SK-N-SH (cell line): ENCODE results near the gene SCO2. TPM values are rescaled to one million over a fixed set of nuclear protein-coding genes. Genes with fewer than 3 reads are reported as not detected.
"Not testable (repeated sequence)": the region's sequence is repeated elsewhere in the genome, so short reads cannot be mapped to it uniquely, and the experiment has no call there.

ENCODE experiments used
- CTCF ChIA-PET: fragments of 300-600, 350-600 bp; formaldehyde crosslinking; extraction: SDS; loops from one replicate; lab custom pipeline; 2021; lab: Yijun Ruan, JAX
- POLR2A ChIA-PET: fragments of 350-600 bp; sonication (Branson Sonifier 250); formaldehyde crosslinking; extraction: SDS; loops from one replicate; lab custom pipeline; 2020; ENCODE audit warnings: antibody characterized with exemption, inconsistent platforms; lab: Yijun Ruan, JAX
- DNase-seq: peaks from one replicate; pipeline ENCODE4 v3.0.0; 2012
- H2AFZ ChIP-seq: fragments of 200-600 bp; sonication (generic); 2 replicates; pipeline ENCODE4 v1.8.1; 2016; ENCODE audit warnings: antibody characterized with exemption, mild to moderate bottlenecking, low read depth
- H3F3A ChIP-seq: fragments of 200-600 bp; sonication (generic); replicated peaks from 2 replicates; pipeline ENCODE3; 2016; ENCODE audit warnings: antibody characterized with exemption, mild to moderate bottlenecking; ENCODE audit not compliant: insufficient read depth
- H3K27ac ChIP-seq, 2 experiments: fragments of 200-500 bp in 1 of 2; fragments of 200-600 bp in 1 of 2; sonication (Bioruptor generic) in 1 of 2; sonication (generic), shearing (Covaris generic) in 1 of 2; 2 replicates each; pipeline versions ENCODE4 v1.5.1 to v1.6.1; 2014 to 2016; ENCODE audit warnings: low read depth in 2 of 2, inconsistent platforms in 1 of 2, low read length in 1 of 2, mild to moderate bottlenecking in 1 of 2, mixed read lengths in 1 of 2
- H3K27me3 ChIP-seq: fragments of 200-600 bp; sonication (generic), shearing (Covaris generic); 2 replicates; pipeline ENCODE4 v1.6.1; 2016; ENCODE audit warnings: mixed run types; ENCODE audit not compliant: insufficient read depth
- H3K36me3 ChIP-seq, 2 experiments: fragments of 200-500 bp in 1 of 2; fragments of 200-600 bp in 1 of 2; sonication (Bioruptor generic) in 1 of 2; sonication (generic) in 1 of 2; replicated peaks in 1 of 2; 2 replicates each; pipeline versions ENCODE3 to v1.5.1; 2014 to 2016; ENCODE audit warnings: low read length in 1 of 2, mild to moderate bottlenecking in 1 of 2; ENCODE audit not compliant: insufficient read depth in 2 of 2, control insufficient read depth in 1 of 2
- H3K4me1 ChIP-seq, 2 experiments: fragments of 200-500 bp in 1 of 2; fragments of 200-600 bp in 1 of 2; sonication (Bioruptor generic) in 1 of 2; sonication (generic), shearing (Covaris generic) in 1 of 2; 2 replicates each; pipeline versions ENCODE4 v1.5.1 to v1.6.1; 2014 to 2016; ENCODE audit warnings: low read depth in 1 of 2, low read length in 1 of 2, mixed run types in 1 of 2; ENCODE audit not compliant: insufficient read depth in 2 of 2, control insufficient read depth in 1 of 2
- H3K4me2 ChIP-seq: fragments of 200-600 bp; sonication (generic), shearing (Covaris generic); 2 replicates; pipeline ENCODE4 v1.6.1; 2017; ENCODE audit warnings: mixed run types
- H3K4me3 ChIP-seq, 2 experiments: fragments of 200-500 bp in 1 of 2; fragments of 200-600 bp in 1 of 2; sonication (Bioruptor generic) in 1 of 2; sonication (generic), shearing (Covaris generic) in 1 of 2; 2 replicates each; pipeline versions ENCODE4 v1.5.1 to v1.8.1; 2014 to 2016; ENCODE audit warnings: low read depth in 2 of 2, inconsistent platforms in 1 of 2, low read length in 1 of 2, mild to moderate bottlenecking in 1 of 2, mixed read lengths in 1 of 2, moderate library complexity in 1 of 2
- H3K79me2 ChIP-seq: fragments of 200-600 bp; sonication (generic); 2 replicates; pipeline ENCODE4 v1.8.1; 2017; ENCODE audit warnings: mild to moderate bottlenecking; ENCODE audit not compliant: insufficient read depth
- H3K9ac ChIP-seq: fragments of 200-600 bp; sonication (generic); 2 replicates; pipeline ENCODE4 v1.6.1; 2017; ENCODE audit warnings: mixed run types
- H3K9me2 ChIP-seq: fragments of 200-600 bp; sonication (generic); 2 replicates; pipeline ENCODE4 v1.6.1; 2017; ENCODE audit warnings: mixed run types
- H3K9me3 ChIP-seq: fragments of 200-600 bp; sonication (generic); 2 replicates; pipeline ENCODE4 v1.6.1; 2017; ENCODE audit warnings: mixed run types, mild to moderate bottlenecking, moderate library complexity
- H4K20me1 ChIP-seq: fragments of 200-600 bp; sonication (generic); 2 replicates; pipeline ENCODE4 v1.6.1; 2017; ENCODE audit warnings: mild to moderate bottlenecking, mixed run types; ENCODE audit not compliant: insufficient read depth
- CTCF ChIP-seq: fragments of 200-600 bp; sonication (generic); IDR thresholded peaks from 2 replicates; pipeline ENCODE4 v1.6.1; 2017; ENCODE audit warnings: antibody characterized with exemption, mild to moderate bottlenecking, moderate library complexity
- FOXJ3 ChIP-seq: sonication (generic); formaldehyde crosslinking; IDR thresholded peaks from 2 replicates; pipeline ENCODE4 v1.5.1; 2020; ENCODE audit warnings: mild to moderate bottlenecking, missing genetic modification reagents
- GATA2 ChIP-seq: sonication (generic); formaldehyde crosslinking; IDR thresholded peaks from 2 replicates; pipeline ENCODE4 v1.5.0; 2020; ENCODE audit warnings: mild to moderate bottlenecking, missing genetic modification reagents
- MXI1 ChIP-seq: IDR thresholded peaks from 2 replicates; pipeline ENCODE4 v1.6.1; 2012; ENCODE audit warnings: mild to moderate bottlenecking, low read depth, low read length, improper control_type of control experiment
- PBX3 ChIP-seq: IDR thresholded peaks from 2 replicates; pipeline ENCODE4; 2012
- RFX5 ChIP-seq: IDR thresholded peaks from 2 replicates; pipeline ENCODE4 v1.6.1; 2012; ENCODE audit warnings: mild to moderate bottlenecking, improper control_type of control experiment, low read length
- RXRA ChIP-seq: IDR thresholded peaks from 2 replicates; pipeline ENCODE4 v1.4.0; 2012; ENCODE audit warnings: low read depth, mild to moderate bottlenecking, borderline replicate concordance
- TAF1 ChIP-seq: IDR thresholded peaks from 2 replicates; pipeline ENCODE4 v1.6.1; 2012; ENCODE audit warnings: low read depth, mild to moderate bottlenecking, low read length, moderate library complexity, borderline replicate concordance
- USF1 ChIP-seq: IDR thresholded peaks from 2 replicates; pipeline ENCODE4 v1.4.0; 2012; ENCODE audit warnings: low read depth, borderline replicate concordance
- USF2 ChIP-seq: fragments of 150-350 bp; IDR thresholded peaks from 2 replicates; pipeline ENCODE4 v1.6.1; 2017; ENCODE audit warnings: antibody characterized with exemption, low read length, low read depth, borderline replicate concordance
- ZBTB33 ChIP-seq: IDR thresholded peaks from 2 replicates; pipeline ENCODE4 v1.4.0; 2012; ENCODE audit warnings: low read depth, borderline replicate concordance
- WGBS: methylation state at CpG from one replicate; pipeline ENCODE4 v1.1.6; 2017; ENCODE audit warnings: low lambda C conversion rate; 5-methylcytosine and 5-hydroxymethylcytosine counted together
- polyA plus RNA-seq, 3 experiments: library from polyadenylated mRNA; depleted of rRNA; stranded (reverse); fragments of >200 nt; gene quantifications; 2 replicates each; pipeline ENCODE4 v1.2.3, GENCODE V29; 2012

The SCO2 gene
- polyA plus RNA-seq, 1 of the 3 experiments (the other 2 are of a cell fraction) = 4.0 TPM

- Histone ChIP-seq H3K9me3 (no peaks in the 10 kb centered on the region), H3F3A (peaks cover 8% of the 10 kb centered on the region), H3K79me2 (peaks cover 21% of the 10 kb centered on the region), H3K4me3 (no peak overlapping the region), H2AFZ (no peak overlapping the region), H3K9ac (no peak overlapping the region), H3K36me3 (peaks cover 7 to 50% of the 10 kb centered on the region in 2 experiments), H3K4me1 (peaks cover 7 to 16% of the 10 kb centered on the region in 2 experiments; a peak in 2 of 4 replicates), H3K27ac (no peak overlapping the region), H3K4me2 (no peak overlapping the region), H3K9me2 (no peaks in the 10 kb centered on the region), H4K20me1 (peaks cover 8% of the 10 kb centered on the region; the same call in 1 of the 2 replicates), H3K27me3 (no peaks in the 10 kb centered on the region)
- WGBS = 98% methylated on average over 5 of the region's 10 CpGs
- ChIA-PET CTCF (interaction anchor here (2.5 kb wide), 1 partner anchor 24 kb away, joined by 6 read pairs; no protein-coding TSS in a partner anchor), POLR2A (no interaction called here)
- no peak for DNase-seq
- TF ChIP-seq USF2 (no peak), GATA2 (CRISPR knock-in tag) (no peak), PBX3 (no peak), RXRA (no peak), RFX5 (no peak), CTCF (no peak), USF1 (no peak), TAF1 (no peak), MXI1 (no peak)
Measured at GRCh38 chr22:50521710-50522109, 3.7 kb downstream of the SCO2 start.

GRCh38 chr22:50520826-50521453, 4.5 kb downstream of the SCO2 start:
- Histone ChIP-seq H3K4me3 (no peak overlapping the region), H3K9me3 (no peaks in the 10 kb centered on the region), H3K4me1 (peaks cover 7 to 13% of the 10 kb centered on the region in 2 experiments; a peak in 2 of 4 replicates), H3K9me2 (no peaks in the 10 kb centered on the region), H2AFZ (no peak overlapping the region), H3K9ac (no peak overlapping the region), H3K79me2 (peaks cover 28% of the 10 kb centered on the region), H3K27ac (no peak overlapping the region), H3K27me3 (no peaks in the 10 kb centered on the region), H3F3A (no peaks in the 10 kb centered on the region), H3K4me2 (no peak overlapping the region), H4K20me1 (peaks cover 8% of the 10 kb centered on the region; the same call in 1 of the 2 replicates), H3K36me3 (peaks cover 7 to 54% of the 10 kb centered on the region in 2 experiments)
- WGBS = 88% methylated on average over 7 of the region's 13 CpGs
- no peak for TF ChIP-seq ZBTB33
- TF ChIP-seq FOXJ3 = no peak
- POLR2A ChIA-PET = no interaction called here
- no peak for DNase-seq
- CTCF ChIA-PET = no interaction called here

- H3K79me2 ChIP-seq = peaks cover 35% of the 10 kb centered on the region
- WGBS = 96% methylated on average over 8 of the region's 8 CpGs
- H3K27me3 ChIP-seq, H3K27ac ChIP-seq, H2AFZ ChIP-seq, H3F3A ChIP-seq, DNase-seq, POLR2A ChIA-PET, H3K4me3 ChIP-seq, CTCF ChIA-PET, H3K9me3 ChIP-seq, H3K4me2 ChIP-seq, H4K20me1 ChIP-seq, H3K9ac ChIP-seq, H3K9me2 ChIP-seq: not testable (repeated sequence)
- H3K36me3 ChIP-seq = peaks cover 7 to 54% of the 10 kb centered on the region in 2 experiments
- H3K4me1 ChIP-seq = peaks cover 7 to 13% of the 10 kb centered on the region in 2 experiments; a peak in 2 of 4 replicates
Measured at GRCh38 chr22:50520184-50520583, 5.2 kb downstream of the SCO2 start.
